K562 (cell line): ENCODE data around the gene RALGPS1. TPM values are rescaled to one million over a fixed set of nuclear protein-coding genes. Genes with fewer than 3 reads are reported as not detected.

Experiments used
- ATAC-seq: fragments of 200-7000 bp; cut with Tn5 transposase; 3 replicates; pipeline ENCODE4 v1.9.1; 2020; ENCODE audit warnings: moderate library complexity
- BruUV-seq: library from RNA; stranded (reverse); fragments of 400-500 nt; replicated peaks from 2 replicates; lab custom pipeline; 2021; lab: Mats Ljungman, UMichigan
- CTCF ChIA-PET: fragments of 300-600 bp; formaldehyde crosslinking; extraction: SDS; loops from one replicate; lab custom pipeline; 2021; ENCODE audit warnings: low intra/inter-chr PET ratio; lab: Yijun Ruan, JAX
- POLR2A ChIA-PET: fragments of 300-600, 350-650 bp; sonication (Branson Sonifier 250); formaldehyde crosslinking; extraction: SDS; loops from one replicate; lab custom pipeline; 2021; ENCODE audit warnings: antibody characterized with exemption, inconsistent platforms; lab: Yijun Ruan, JAX
- DNase-seq, 4 experiments: peaks; one replicate each; pipeline versions ENCODE4 v3.0.0 to v3.0.0-alpha.2; 2011 to 2018; ENCODE audit warnings: low spot score in 3 of 4, mixed read lengths in 3 of 4; ENCODE audit errors: extremely low read depth in 1 of 4
- FAIRE-seq: peaks from 2 replicates; lab custom pipeline; 2011; peaks lifted over from hg19 to GRCh38; lab: Jason Lieb, UNC
- H2AFZ ChIP-seq: 2 replicates; pipeline ENCODE4 v1.6.0; 2011; ENCODE audit warnings: low read depth, low read length, control low read depth, inconsistent platforms
- H3K27ac ChIP-seq: fragments of 200-600 bp; 3 replicates; pipeline ENCODE4 v1.8.0; 2011; ENCODE audit warnings: low read depth, mild to moderate bottlenecking, control low read depth, inconsistent platforms, low read length, moderate library complexity, mixed read lengths; ENCODE audit errors: extremely low read depth
- H3K27me3 ChIP-seq, 2 experiments: fragments of 300-600 bp in 1 of 2; 2 replicates in 1 of 2; 3 replicates in 1 of 2; pipeline versions ENCODE4 v1.6.0 to v1.8.0; 2011; ENCODE audit warnings: inconsistent platforms in 2 of 2, low read length in 2 of 2, mild to moderate bottlenecking in 1 of 2, mixed read lengths in 1 of 2, moderate library complexity in 1 of 2; ENCODE audit not compliant: control insufficient read depth in 2 of 2, insufficient read depth in 2 of 2
- H3K36me3 ChIP-seq: fragments of 300-600 bp; 3 replicates; pipeline ENCODE4 v1.8.0; 2011; ENCODE audit warnings: mild to moderate bottlenecking, low read length, inconsistent platforms; ENCODE audit not compliant: control insufficient read depth, insufficient read depth
- H3K4me1 ChIP-seq, 2 experiments: fragments of 200-600 bp in 1 of 2; replicated peaks in 1 of 2; 2 replicates in 1 of 2; 3 replicates in 1 of 2; pipeline versions ENCODE4 v1.5.1 to v1.8.0; 2011; ENCODE audit warnings: inconsistent platforms in 2 of 2, low read length in 2 of 2, mild to moderate bottlenecking in 1 of 2, mixed read lengths in 1 of 2, moderate library complexity in 1 of 2; ENCODE audit not compliant: control insufficient read depth in 2 of 2, insufficient read depth in 2 of 2
- H3K4me2 ChIP-seq: 2 replicates; pipeline ENCODE4 v1.6.1; 2011; ENCODE audit warnings: low read length, control low read depth, inconsistent platforms, mixed read lengths; ENCODE audit not compliant: insufficient read depth
- H3K4me3 ChIP-seq: fragments of 200-600 bp; sonication (generic), shearing (Covaris generic); 2 replicates; pipeline ENCODE4 v1.5.1; 2016; ENCODE audit warnings: control low read depth, inconsistent platforms
- H3K79me2 ChIP-seq: fragments of 200-600 bp; 3 replicates; pipeline ENCODE4 v1.8.0; 2011; ENCODE audit warnings: low read length, inconsistent platforms; ENCODE audit not compliant: control insufficient read depth, insufficient read depth
- H3K9ac ChIP-seq, 2 experiments: 2 replicates each; pipeline versions ENCODE4 v1.6.0 to v1.6.1; 2011; ENCODE audit warnings: low read depth in 2 of 2, low read length in 2 of 2, control low read depth in 1 of 2, inconsistent platforms in 1 of 2, mild to moderate bottlenecking in 1 of 2, mixed read lengths in 1 of 2; ENCODE audit not compliant: insufficient read depth in 1 of 2
- H3K9me1 ChIP-seq: one replicate; pipeline ENCODE4 v1.6.0; 2011; ENCODE audit warnings: inconsistent platforms, mild to moderate bottlenecking, low read length, moderate library complexity; ENCODE audit not compliant: control insufficient read depth, insufficient read depth
- H3K9me3 ChIP-seq: replicated peaks from 2 replicates; pipeline ENCODE4 v1.5.1; 2011; ENCODE audit warnings: low read depth, low read length, inconsistent platforms; ENCODE audit not compliant: control insufficient read depth, insufficient read depth
- H4K20me1 ChIP-seq: replicated peaks from 2 replicates; pipeline ENCODE4 v1.6.1; 2011; ENCODE audit warnings: low read length, inconsistent platforms, mixed read lengths; ENCODE audit not compliant: control insufficient read depth, insufficient read depth
- ARID2 ChIP-seq: fragments of 450-650 bp; IDR thresholded peaks from 2 replicates; pipeline ENCODE4 v1.6.1; 2017; ENCODE audit warnings: antibody characterized with exemption, mild to moderate bottlenecking
- CBFA2T2 ChIP-seq: fragments of 450-650 bp; conservative IDR thresholded peaks from 2 replicates; pipeline ENCODE4 v1.6.1; 2017; ENCODE audit warnings: mild to moderate bottlenecking
- CCNT2 ChIP-seq: IDR thresholded peaks from 2 replicates; pipeline ENCODE4 v1.6.1; 2011; ENCODE audit warnings: borderline replicate concordance, low read depth, mild to moderate bottlenecking, moderate library complexity, mixed read lengths, low read length; ENCODE audit not compliant: insufficient read length; ENCODE audit errors: extremely low read depth
- EP400 ChIP-seq: fragments of 450-650 bp; IDR thresholded peaks from 2 replicates; pipeline ENCODE4 v1.6.1; 2017; ENCODE audit warnings: antibody characterized with exemption, mild to moderate bottlenecking, moderate library complexity
- GABPB2 ChIP-seq: fragments of 250-450 bp; sonication (Bioruptor Pico); conservative IDR thresholded peaks from 2 replicates; pipeline ENCODE4 v1.5.1; 2021; ENCODE audit warnings: mild to moderate bottlenecking
- KAT8 ChIP-seq: fragments of 450-650 bp; IDR thresholded peaks from 2 replicates; pipeline ENCODE4 v1.6.1; 2016; ENCODE audit warnings: low read depth, mild to moderate bottlenecking
- MBD1 ChIP-seq: fragments of 250-450 bp; sonication (Bioruptor Pico); IDR thresholded peaks from 2 replicates; pipeline ENCODE4 v1.8.0; 2022; ENCODE audit warnings: inconsistent platforms
- RHOXF2B ChIP-seq: fragments of 250-450 bp; sonication (Bioruptor Pico); conservative IDR thresholded peaks from 2 replicates; pipeline ENCODE4 v1.5.1; 2021
- STAT6 ChIP-seq: sonication (generic); formaldehyde crosslinking; IDR thresholded peaks from 2 replicates; pipeline ENCODE4 v1.8.1; 2023; ENCODE audit warnings: mild to moderate bottlenecking, missing genetic modification reagents
- TAF9B ChIP-seq: fragments of 450-650 bp; IDR thresholded peaks from 2 replicates; pipeline ENCODE4 v1.6.1; 2018; ENCODE audit warnings: mild to moderate bottlenecking; ENCODE audit not compliant: partially characterized antibody
- TGIF2 ChIP-seq: sonication (generic); formaldehyde crosslinking; IDR thresholded peaks from 2 replicates; pipeline ENCODE4 v1.8.1; 2022; ENCODE audit warnings: mild to moderate bottlenecking, missing genetic modification reagents, moderate library complexity
- WHSC1 ChIP-seq: IDR thresholded peaks from one replicate; pipeline ENCODE4 v1.6.1; 2012; ENCODE audit warnings: low read length, control low read depth, inconsistent platforms
- ZNF12 ChIP-seq: sonication (generic); formaldehyde crosslinking; IDR thresholded peaks from 2 replicates; pipeline ENCODE4 v1.4.0; 2020; ENCODE audit warnings: mild to moderate bottlenecking, missing genetic modification reagents
- ZNF217 ChIP-seq: sonication (generic); formaldehyde crosslinking; IDR thresholded peaks from 2 replicates; pipeline ENCODE4 v1.8.0; 2022; ENCODE audit warnings: mild to moderate bottlenecking, missing genetic modification reagents
- ZNF398 ChIP-seq: fragments of 250-450 bp; sonication (Bioruptor Pico); IDR thresholded peaks from 2 replicates; pipeline ENCODE4 v1.8.0; 2021; ENCODE audit warnings: moderate library complexity, mild to moderate bottlenecking, inconsistent platforms
- ZNF41 ChIP-seq: fragments of 250-450 bp; sonication (Bioruptor Pico); conservative IDR thresholded peaks from 2 replicates; pipeline ENCODE4 v1.4.0; 2020; ENCODE audit warnings: mild to moderate bottlenecking
- WGBS: fragments of 100-300 bp; shearing (Covaris generic); methylation state at CpG from one replicate; pipeline ENCODE4 v1.1.6; 2016; ENCODE audit warnings: low coverage, mixed read lengths; ENCODE audit not compliant: insufficient coverage; ENCODE audit errors: missing lambda C conversion rate; 5-methylcytosine and 5-hydroxymethylcytosine counted together
- in situ Hi-C: fragments of 300-500 bp; cut with MboI; formaldehyde crosslinking; loops from 4 replicates; pipeline ENCODE4 v1.15.0; 2018; ENCODE audit warnings: inconsistent platforms, mixed read lengths
- intact Hi-C: fragments of 100-400 bp; cut with micrococcal nuclease; formaldehyde crosslinking; loops from 2 replicates; pipeline ENCODE4 v1.14.2; 2022
- polyA plus RNA-seq, 8 experiments: library from polyadenylated mRNA; depleted of rRNA in 4 of 8; stranded (reverse) in 5 of 8; unstranded in 3 of 8; fragments of >200 nt; fragmentation: Nextera tagmentation in 2 of 8; fragmentation: Illumina TruSeq in 1 of 8; extraction: Ambion mirVana in 2 of 8; extraction: Trizol in 1 of 8; gene quantifications; 2 replicates each; pipeline versions ENCODE4 v1.2.1 to v1.2.3, GENCODE V29; 2011 to 2014; ENCODE audit warnings: inconsistent platforms in 1 of 8, missing spikeins in 1 of 8
- total RNA-seq, 7 experiments: library from RNA; depleted of rRNA in 6 of 7; stranded (reverse); fragments of >200 nt in 6 of 7; fragmentation: Illumina TruSeq in 2 of 7; extraction: Trizol in 2 of 7; gene quantifications; 2 replicates each; pipeline versions ENCODE4 v1.2.1 to v1.2.3, GENCODE V29; 2011 to 2021; ENCODE audit warnings: low replicate concordance in 1 of 7

The RALGPS1 gene
- total and polyA plus RNA-seq, 9 of the 15 experiments (the other 6 are each of a cell fraction or from before 2014, with no cell fraction given), result 0.04 to 2.6 (median 1.5) TPM

- TF ChIP-seq GABPB2 (CRISPR knock-in tag) (no peak), EP400 (no peak)
Measured at GRCh38 chr9:127188396-127188795, 273.8 kb downstream of the RALGPS1 start (continued).

- H3K9me1 ChIP-seq, result peaks cover 3% of the 10 kb centered on the region
- no peak overlapping the region for H3K4me2 ChIP-seq
- H3K4me1 ChIP-seq, result peaks cover 8 to 11% of the 10 kb centered on the region in 2 experiments; a peak in 4 of 5 replicates
- ChIA-PET POLR2A (no interaction called here), CTCF (no interaction called here)
- H3K36me3 ChIP-seq, result no peaks in the 10 kb centered on the region
- peaks cover 2 to 35% of the 10 kb centered on the region in 2 experiments; a peak in 3 of 5 replicates for H3K27me3 ChIP-seq
- H3K9ac ChIP-seq, result no peak overlapping the region
- no peaks in the 10 kb centered on the region for H3K79me2 ChIP-seq
- DNase-seq (no peak), FAIRE-seq (no peak), ATAC-seq (no peak)
- H3K9me3 ChIP-seq, result no peaks in the 10 kb centered on the region
- in situ Hi-C loops (no loop called here), intact Hi-C loops (loop anchor here (10.0 kb wide), 1 partner anchor 55 kb away; no protein-coding TSS in a partner anchor)
- TF ChIP-seq KAT8 (no peak), RHOXF2B (CRISPR knock-in tag) (no peak), STAT6 (no peak), ZNF398 (no peak), CCNT2 (no peak), WHSC1 (no peak), MBD1 (CRISPR knock-in tag) (no peak), ZNF12 (no peak), CBFA2T2 (no peak), ZNF41 (CRISPR knock-in tag) (no peak), TAF9B (no peak), TGIF2 (CRISPR knock-in tag) (no peak), ZNF217 (CRISPR knock-in tag) (no peak), ARID2 (no peak)
- no TSS peak for BruUV-seq
- H4K20me1 ChIP-seq, result no peaks in the 10 kb centered on the region; the same call in 1 of the 2 replicates
- no peak overlapping the region for H3K4me3 ChIP-seq
- H3K27ac ChIP-seq, result no peak overlapping the region
- WGBS, result 11% methylated on average over 5 of the region's 5 CpGs
- H2AFZ ChIP-seq, result no peak overlapping the region
Measured at GRCh38 chr9:127189628-127190027, 275.0 kb downstream of the RALGPS1 start.
